PC-9 (cell line): Measurements from ENCODE around the gene CHRNA3. TPM values are rescaled to one million over a fixed set of nuclear protein-coding genes. Genes with fewer than 3 reads are reported as not detected.
A peak's percentile ranks its signal among the peaks of the same experiment; 100 is the strongest.

ENCODE experiments used
- BruUV-seq: library from RNA; stranded (reverse); fragments of 400-500 nt; replicated peaks from 2 replicates; lab custom pipeline; 2021; lab: Mats Ljungman, UMichigan
- CTCF ChIA-PET: fragments of 300-600 bp; sonication (Branson Sonifier 250); formaldehyde crosslinking; loops from one replicate; lab custom pipeline; 2022; ENCODE audit warnings: antibody characterized with exemption; lab: Charles Lee
- POLR2A ChIA-PET: fragments of 300-600 bp; sonication (Branson Sonifier 250); formaldehyde crosslinking; loops from one replicate; lab custom pipeline; 2022; ENCODE audit warnings: antibody characterized with exemption; ENCODE audit not compliant: unreplicated experiment; lab: Charles Lee
- DNase-seq, 2 experiments: peaks; one replicate each; pipeline versions ENCODE4 v3.0.0 to v3.0.0-alpha.2; 2015 to 2022; ENCODE audit warnings: mixed read lengths in 1 of 2
- H2AFZ ChIP-seq: fragments of 200-600 bp; sonication (generic); 2 replicates; pipeline ENCODE4 v1.8.1; 2017; ENCODE audit warnings: antibody characterized with exemption
- H3F3A ChIP-seq: fragments of 200-600 bp; sonication (generic); 2 replicates; pipeline ENCODE4 v1.8.1; 2017; ENCODE audit warnings: antibody characterized with exemption, mild to moderate bottlenecking, low read depth; ENCODE audit not compliant: insufficient read depth
- H3K27ac ChIP-seq: fragments of 200-600 bp; sonication (generic); 2 replicates; pipeline ENCODE4 v1.6.1; 2016; ENCODE audit warnings: mixed run types
- H3K27me3 ChIP-seq: fragments of 200-600 bp; sonication (generic); 2 replicates; pipeline ENCODE4 v1.6.1; 2016; ENCODE audit warnings: low read depth, mixed run types; ENCODE audit not compliant: insufficient read depth
- H3K36me3 ChIP-seq: fragments of 200-600 bp; sonication (generic); 2 replicates; pipeline ENCODE4 v1.6.1; 2016; ENCODE audit warnings: low read depth, mixed run types
- H3K4me1 ChIP-seq: fragments of 200-600 bp; sonication (generic); replicated peaks from 2 replicates; pipeline ENCODE4 v1.6.1; 2016; ENCODE audit warnings: mixed run types; ENCODE audit not compliant: insufficient read depth
- H3K4me2 ChIP-seq: fragments of 200-600 bp; sonication (generic); 2 replicates; pipeline ENCODE4 v1.6.1; 2017; ENCODE audit warnings: mixed run types
- H3K4me3 ChIP-seq: fragments of 200-600 bp; sonication (generic); 2 replicates; pipeline ENCODE4 v1.6.1; 2016; ENCODE audit warnings: mixed run types
- H3K79me2 ChIP-seq: fragments of 200-600 bp; sonication (generic); 2 replicates; pipeline ENCODE4 v1.6.1; 2017; ENCODE audit warnings: low read depth, mixed run types
- H3K9me2 ChIP-seq: fragments of 200-600 bp; sonication (generic); 2 replicates; pipeline ENCODE4 v1.8.1; 2017; ENCODE audit warnings: mild to moderate bottlenecking; ENCODE audit not compliant: insufficient read depth
- H3K9me3 ChIP-seq: fragments of 200-600 bp; sonication (generic); 2 replicates; pipeline ENCODE4 v1.8.1; 2016; ENCODE audit warnings: low read depth; ENCODE audit not compliant: insufficient read depth
- H4K20me1 ChIP-seq: fragments of 200-600 bp; sonication (generic); 2 replicates; pipeline ENCODE4 v1.8.1; 2017; ENCODE audit not compliant: insufficient read depth
- EZH2 ChIP-seq: fragments of 200-600 bp; sonication (generic); IDR thresholded peaks from 2 replicates; pipeline ENCODE4 v1.8.0; 2017; ENCODE audit warnings: antibody characterized with exemption, low read depth
- intact Hi-C: fragments of 100-400 bp; cut with micrococcal nuclease; formaldehyde crosslinking; loops from one replicate; pipeline ENCODE4 v1.10.0; 2022; ENCODE audit not compliant: unreplicated experiment
- total RNA-seq: library from RNA; stranded (reverse); gene quantifications from 2 replicates; pipeline ENCODE4 v1.2.3, GENCODE V29; 2021
- TF ChIP-seq, protein P1 (sequence below): fragments of 200-600 bp; sonication (generic); conservative IDR thresholded peaks from 2 replicates; pipeline ENCODE4 v1.6.1; 2017; ENCODE audit warnings: mixed run types, antibody characterized with exemption, mild to moderate bottlenecking, moderate library complexity

CHRNA3 gene
- total RNA-seq, 1 experiment from 2014 or later: not detected

DNA sequence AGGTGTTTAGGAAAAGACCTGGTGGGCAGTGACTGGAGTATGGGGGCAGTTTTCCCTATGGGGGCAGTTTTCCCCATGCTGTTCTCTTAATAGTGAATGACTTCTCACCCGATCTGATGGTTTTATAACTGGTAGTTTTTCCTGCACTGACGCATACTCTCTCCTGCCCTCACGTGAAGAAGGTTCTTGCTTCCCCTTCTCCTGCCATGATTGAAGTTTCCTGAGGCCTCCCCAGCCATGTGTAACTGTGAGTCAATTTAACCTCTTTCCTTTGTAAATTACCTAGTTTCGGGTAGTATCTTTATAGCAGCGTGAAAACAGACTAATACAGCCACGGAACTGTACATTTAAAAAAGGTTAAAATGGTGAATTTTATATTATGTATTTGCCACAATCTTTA is 45.2 kb upstream of the CHRNA3 start:
- H3F3A ChIP-seq: 0 out of 2 replicates have a peak, but pooled peaks cover 5% of the 10 kb centered on the region
- no peaks in the 10 kb centered on the region for H3K36me3 ChIP-seq
- H3K4me1 ChIP-seq: peaks cover 20% of the 10 kb centered on the region
- intact Hi-C loops: no loop called here
- POLR2A ChIA-PET: no interaction called here
- H4K20me1 ChIP-seq: no peaks in the 10 kb centered on the region
- DNase-seq: no peak
- no peak overlapping the region for H3K4me2 ChIP-seq
- no peaks in the 10 kb centered on the region for H3K27me3 ChIP-seq
- H3K4me3 ChIP-seq: no peak overlapping the region
- TF ChIP-seq, protein P1, sequence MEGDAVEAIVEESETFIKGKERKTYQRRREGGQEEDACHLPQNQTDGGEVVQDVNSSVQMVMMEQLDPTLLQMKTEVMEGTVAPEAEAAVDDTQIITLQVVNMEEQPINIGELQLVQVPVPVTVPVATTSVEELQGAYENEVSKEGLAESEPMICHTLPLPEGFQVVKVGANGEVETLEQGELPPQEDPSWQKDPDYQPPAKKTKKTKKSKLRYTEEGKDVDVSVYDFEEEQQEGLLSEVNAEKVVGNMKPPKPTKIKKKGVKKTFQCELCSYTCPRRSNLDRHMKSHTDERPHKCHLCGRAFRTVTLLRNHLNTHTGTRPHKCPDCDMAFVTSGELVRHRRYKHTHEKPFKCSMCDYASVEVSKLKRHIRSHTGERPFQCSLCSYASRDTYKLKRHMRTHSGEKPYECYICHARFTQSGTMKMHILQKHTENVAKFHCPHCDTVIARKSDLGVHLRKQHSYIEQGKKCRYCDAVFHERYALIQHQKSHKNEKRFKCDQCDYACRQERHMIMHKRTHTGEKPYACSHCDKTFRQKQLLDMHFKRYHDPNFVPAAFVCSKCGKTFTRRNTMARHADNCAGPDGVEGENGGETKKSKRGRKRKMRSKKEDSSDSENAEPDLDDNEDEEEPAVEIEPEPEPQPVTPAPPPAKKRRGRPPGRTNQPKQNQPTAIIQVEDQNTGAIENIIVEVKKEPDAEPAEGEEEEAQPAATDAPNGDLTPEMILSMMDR: no peak
- no peak for TF ChIP-seq EZH2
- H3K27ac ChIP-seq: no peak overlapping the region
- no peaks in the 10 kb centered on the region for H3K9me3 ChIP-seq
- CTCF ChIA-PET: no interaction called here
- BruUV-seq: no TSS peak
- H3K9me2 ChIP-seq: no peaks in the 10 kb centered on the region
- H2AFZ ChIP-seq: no peak overlapping the region
- no peaks in the 10 kb centered on the region for H3K79me2 ChIP-seq

DNA sequence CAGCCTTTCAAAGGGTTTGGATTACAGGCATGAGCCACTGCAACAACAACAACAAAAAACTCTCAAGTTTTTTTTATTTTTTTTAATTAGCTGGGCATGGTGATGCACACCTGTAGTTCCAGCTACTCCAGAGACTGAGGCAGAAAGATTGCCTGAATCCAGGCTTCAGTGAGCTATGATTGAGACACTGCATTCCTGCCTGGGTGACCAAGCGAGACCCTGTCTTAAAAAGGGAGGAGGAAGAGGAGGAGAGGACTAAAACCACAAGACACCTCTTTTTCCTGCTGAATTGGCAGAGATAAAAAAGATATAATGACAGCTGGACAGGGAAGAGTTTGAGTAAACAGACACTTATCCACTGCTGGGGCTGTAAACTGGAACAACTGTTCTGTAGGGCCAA is 42.9 kb upstream of the CHRNA3 start:
- Histone ChIP-seq H3K27ac (peak overlapping the region; percentile 50), H3K9me3 (no peaks in the 10 kb centered on the region), H3K4me3 (no peak overlapping the region), H2AFZ (no peak overlapping the region), H3F3A (0 out of 2 replicates have a peak, but pooled peaks cover 5% of the 10 kb centered on the region), H3K27me3 (no peaks in the 10 kb centered on the region), H4K20me1 (no peaks in the 10 kb centered on the region), H3K9me2 (no peaks in the 10 kb centered on the region), H3K4me2 (peak overlapping the region; percentile 36), H3K79me2 (no peaks in the 10 kb centered on the region), H3K36me3 (no peaks in the 10 kb centered on the region), H3K4me1 (peaks cover 13% of the 10 kb centered on the region)
- ChIA-PET CTCF (no interaction called here), POLR2A (interaction anchor here (0.6 kb wide), 1 partner anchor 361 kb away, joined by 3 read pairs; no protein-coding TSS in a partner anchor)
- TF ChIP-seq, protein P1: no peak
- peak in 1 of 2 experiments; percentile 13 for DNase-seq
- intact Hi-C loops: no loop called here
- BruUV-seq: no TSS peak

DNA sequence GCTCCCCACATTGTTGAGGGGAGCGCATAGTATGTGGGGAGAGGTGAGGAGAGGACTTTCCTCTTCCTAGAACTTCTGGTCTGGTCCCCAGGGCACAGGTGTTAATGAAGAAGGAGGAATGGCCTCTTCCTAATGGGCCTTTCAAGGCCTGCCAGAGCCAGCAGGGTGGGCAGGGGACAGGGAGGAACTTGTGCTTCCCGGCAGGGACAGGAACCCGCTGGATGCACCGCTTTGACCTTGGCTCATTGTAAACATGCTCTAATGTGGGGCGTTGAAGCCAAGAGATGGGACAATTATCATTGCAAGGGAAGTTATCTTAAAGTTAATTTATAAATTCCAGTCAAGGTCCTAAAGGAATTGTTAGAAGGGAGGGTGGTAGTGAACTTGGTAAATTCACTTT is 41.2 kb upstream of the CHRNA3 start:
- Histone ChIP-seq H3K9me3 (no peaks in the 10 kb centered on the region), H3K27me3 (no peaks in the 10 kb centered on the region), H3K4me2 (no peak overlapping the region), H3K4me1 (peaks cover 7% of the 10 kb centered on the region; the same call in 1 of the 2 replicates), H3K9me2 (no peaks in the 10 kb centered on the region), H3K4me3 (no peak overlapping the region), H2AFZ (no peak overlapping the region), H3F3A (0 out of 2 replicates have a peak, but pooled peaks cover 5% of the 10 kb centered on the region), H3K36me3 (no peaks in the 10 kb centered on the region), H3K27ac (no peak overlapping the region), H3K79me2 (no peaks in the 10 kb centered on the region), H4K20me1 (no peaks in the 10 kb centered on the region)
- intact Hi-C loops: no loop called here
- TF ChIP-seq EZH2: no peak
- TF ChIP-seq, protein P1: no peak
- CTCF ChIA-PET: no interaction called here
- DNase-seq: no peak
- POLR2A ChIA-PET: no interaction called here
- no TSS peak for BruUV-seq
